Loucy (cell line): ENCODE results near the gene RPS6KA5.

ENCODE experiments used
- EZH2phosphoT487 ChIP-seq: fragments of 200-600 bp; IDR thresholded peaks from 2 replicates; pipeline ENCODE4 v1.6.1; 2018; ENCODE audit warnings: antibody characterized with exemption, mild to moderate bottlenecking, moderate library complexity, borderline replicate concordance
- TF ChIP-seq, protein P1 (sequence below): fragments of 200-600 bp; sonication (generic); conservative IDR thresholded peaks from 2 replicates; pipeline ENCODE4 v1.5.1; 2014; ENCODE audit warnings: mild to moderate bottlenecking, antibody characterized with exemption, low read length

DNA sequence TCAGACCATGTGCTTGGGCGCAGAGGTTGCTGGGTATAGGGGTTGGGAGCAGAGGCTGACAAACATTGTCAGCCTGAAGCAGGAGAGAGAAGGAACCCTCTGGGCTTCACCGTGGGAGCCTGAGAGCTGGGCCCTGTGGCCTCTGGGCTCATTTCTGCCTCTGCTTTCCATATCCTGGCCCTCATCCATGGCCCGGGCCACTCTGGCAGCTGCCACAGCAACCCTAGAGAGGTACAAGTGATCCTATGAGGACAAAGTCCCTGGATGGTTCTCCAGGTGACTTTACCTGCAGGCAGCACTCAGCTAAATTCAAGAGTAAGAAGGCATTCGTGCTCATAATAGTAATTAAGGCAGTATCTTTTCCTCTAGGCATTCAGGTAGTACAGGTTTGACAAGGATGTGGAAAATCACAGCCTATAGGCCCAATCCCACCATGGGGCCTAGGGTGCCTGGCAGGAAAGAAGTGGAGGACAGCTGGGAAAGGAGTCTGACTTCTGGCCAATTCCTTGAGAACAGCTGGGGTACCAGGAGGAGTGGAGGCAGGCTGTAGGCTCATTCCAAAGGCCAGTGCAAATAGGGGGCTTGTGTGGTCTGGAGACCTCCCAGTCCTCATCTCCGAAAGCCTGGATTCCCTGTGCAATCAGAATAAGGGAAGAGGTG is 240.6 kb downstream of the RPS6KA5 start:
- TF ChIP-seq, protein P1, sequence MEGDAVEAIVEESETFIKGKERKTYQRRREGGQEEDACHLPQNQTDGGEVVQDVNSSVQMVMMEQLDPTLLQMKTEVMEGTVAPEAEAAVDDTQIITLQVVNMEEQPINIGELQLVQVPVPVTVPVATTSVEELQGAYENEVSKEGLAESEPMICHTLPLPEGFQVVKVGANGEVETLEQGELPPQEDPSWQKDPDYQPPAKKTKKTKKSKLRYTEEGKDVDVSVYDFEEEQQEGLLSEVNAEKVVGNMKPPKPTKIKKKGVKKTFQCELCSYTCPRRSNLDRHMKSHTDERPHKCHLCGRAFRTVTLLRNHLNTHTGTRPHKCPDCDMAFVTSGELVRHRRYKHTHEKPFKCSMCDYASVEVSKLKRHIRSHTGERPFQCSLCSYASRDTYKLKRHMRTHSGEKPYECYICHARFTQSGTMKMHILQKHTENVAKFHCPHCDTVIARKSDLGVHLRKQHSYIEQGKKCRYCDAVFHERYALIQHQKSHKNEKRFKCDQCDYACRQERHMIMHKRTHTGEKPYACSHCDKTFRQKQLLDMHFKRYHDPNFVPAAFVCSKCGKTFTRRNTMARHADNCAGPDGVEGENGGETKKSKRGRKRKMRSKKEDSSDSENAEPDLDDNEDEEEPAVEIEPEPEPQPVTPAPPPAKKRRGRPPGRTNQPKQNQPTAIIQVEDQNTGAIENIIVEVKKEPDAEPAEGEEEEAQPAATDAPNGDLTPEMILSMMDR, result no peak
- no peak for TF ChIP-seq EZH2phosphoT487
